Erythroblast (primary cell): ENCODE data around the gene TKT.

ENCODE experiments used
- GATA1 ChIP-seq: IDR thresholded peaks from 2 replicates; pipeline ENCODE4 v1.6.1; 2011; ENCODE audit warnings: low read depth, mild to moderate bottlenecking, control low read depth, low read length, moderate library complexity
- POLR2A ChIP-seq: IDR thresholded peaks from 2 replicates; pipeline ENCODE4 v1.6.1; 2011; ENCODE audit warnings: mild to moderate bottlenecking, low read length

GRCh38 chr3:53234841-53235232 lies 21.0 kb downstream of the TKT start:
- TF ChIP-seq POLR2A (no peak), GATA1 (no peak)
